GM19463 (cell line): ENCODE results near the gene CKM.

ENCODE experiments used
- ATAC-seq: cut with Tn5 transposase; IDR thresholded peaks from one replicate; pipeline ENCODE4 v1.9.1; 2021; ENCODE audit warnings: mild to moderate bottlenecking, moderate library complexity; ENCODE audit not compliant: unreplicated experiment

Gene CKM

DNA sequence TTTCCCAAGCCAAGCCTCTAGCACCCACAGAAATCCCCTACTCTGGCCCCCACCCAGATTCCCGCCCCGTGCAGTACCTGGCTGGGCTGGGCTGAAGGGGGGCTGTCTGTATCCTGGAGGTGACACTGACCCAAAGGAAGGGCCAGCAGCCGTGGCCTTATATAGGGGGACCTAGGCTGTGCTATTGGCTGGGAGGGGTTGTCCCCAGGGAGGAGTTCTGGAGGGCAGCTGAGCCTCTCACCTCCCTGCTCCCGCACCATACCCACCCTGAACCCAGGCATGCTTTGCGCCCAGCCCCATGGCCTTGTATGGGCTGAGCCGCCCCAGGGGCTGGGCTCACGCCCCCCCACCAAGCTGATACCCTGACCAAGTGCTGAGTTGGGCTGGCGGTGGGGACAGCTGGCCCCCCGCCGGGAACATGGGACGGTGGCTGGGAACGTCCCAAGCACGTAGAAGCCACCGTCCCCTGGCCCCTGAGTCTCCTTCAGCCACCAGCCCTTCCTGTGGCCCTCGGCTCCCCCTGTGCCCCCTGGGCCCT, at the start of gene CKM:
CKM (minus strand) TSS at position 132 of the 538 bp plus-strand sequence. CDS start 3,162 bp downstream, outside the sequence.
- no peak for ATAC-seq

DNA sequence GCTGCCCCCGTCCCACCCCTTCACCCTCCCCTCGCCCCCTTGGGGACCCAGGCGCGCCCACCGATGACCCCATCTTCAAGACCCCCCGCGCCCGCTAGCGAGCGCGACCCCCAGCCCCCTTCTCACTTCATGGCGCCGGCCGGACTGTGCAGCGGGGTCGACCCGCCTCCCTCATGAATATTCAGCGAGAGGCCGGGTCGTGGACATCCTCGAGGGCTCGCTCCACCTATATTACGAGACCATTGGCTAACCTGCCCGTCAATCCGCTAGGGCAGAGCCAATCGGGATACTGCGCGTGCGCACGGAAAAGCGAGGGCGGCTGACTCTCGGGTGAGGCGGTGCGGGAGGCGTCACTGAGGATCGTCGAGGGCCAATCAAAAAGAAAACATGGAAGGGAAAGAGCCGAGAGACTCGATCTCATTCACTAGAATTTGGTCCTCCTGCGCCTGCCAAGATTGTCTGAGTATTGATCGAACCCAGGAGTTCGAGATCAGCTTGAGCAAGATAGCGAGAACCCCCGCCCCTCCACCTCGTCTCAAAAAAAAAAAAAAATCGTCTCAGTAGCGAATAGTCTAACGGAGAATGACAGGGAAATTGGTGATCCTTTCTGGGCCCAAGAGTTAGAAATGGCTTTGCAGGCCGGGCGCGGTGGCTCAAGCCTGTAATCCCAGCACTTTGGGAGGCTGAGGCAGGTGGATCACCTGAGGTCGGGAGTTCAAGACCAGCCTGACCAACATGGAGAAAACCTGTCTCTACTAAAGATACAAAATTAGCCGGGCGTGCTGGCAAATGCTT, 47.9 kb upstream of the CKM start, which contains the start of gene ERCC2:
ERCC2 (minus strand) TSS at position 164 of the 795 bp plus-strand sequence; CDS start at position 131, 33 bp downstream.
- peak; percentile 98 for ATAC-seq

DNA sequence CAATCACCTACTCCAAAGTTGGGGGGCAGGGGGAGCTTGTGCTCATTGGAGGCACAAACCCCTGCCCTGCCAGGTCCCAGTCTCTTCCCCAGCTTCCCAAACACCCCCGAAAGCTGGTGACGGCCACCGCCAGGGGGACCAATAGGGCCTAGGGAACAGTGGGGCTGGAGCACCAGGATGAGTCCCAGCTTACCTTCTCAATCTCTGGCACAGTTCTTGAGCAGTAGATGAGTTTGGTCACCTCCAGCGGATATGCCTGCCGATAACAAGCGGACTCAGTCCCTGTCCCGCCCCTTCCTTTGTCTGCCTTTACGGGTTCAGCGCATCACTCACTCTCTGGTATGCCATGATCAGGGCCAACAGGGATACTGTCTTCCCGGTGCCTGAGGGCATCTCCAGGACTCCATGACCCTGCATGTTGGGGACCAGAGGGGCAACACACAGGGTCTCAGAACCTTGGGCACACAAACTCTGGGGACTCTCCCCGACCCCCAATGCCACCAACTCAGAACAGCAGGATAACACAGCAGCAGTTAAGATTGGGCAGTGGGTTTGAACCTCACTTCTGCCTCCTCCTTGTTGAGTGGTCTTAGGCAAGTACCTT, 46.2 kb upstream of the CKM start:
- no peak for ATAC-seq

DNA sequence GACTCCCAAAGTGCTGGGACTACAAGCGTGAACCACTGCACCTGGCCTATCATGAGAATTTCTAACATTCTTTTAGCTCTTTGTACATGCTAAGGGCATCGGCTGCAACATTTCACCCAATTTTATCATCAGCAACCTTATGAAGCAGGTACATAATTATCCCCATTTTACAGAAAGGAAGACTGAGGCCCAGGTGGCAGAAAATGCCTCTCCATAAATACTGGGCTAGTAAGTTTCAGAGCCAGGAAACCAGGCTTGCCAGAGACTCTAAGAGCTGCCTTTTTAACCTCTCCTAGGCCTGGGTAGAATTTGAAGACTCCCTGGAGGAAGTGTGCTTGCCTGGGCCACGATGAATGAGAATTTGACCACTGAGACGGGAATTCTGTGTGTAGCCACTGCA, 45.5 kb upstream of the CKM start:
- no peak for ATAC-seq

DNA sequence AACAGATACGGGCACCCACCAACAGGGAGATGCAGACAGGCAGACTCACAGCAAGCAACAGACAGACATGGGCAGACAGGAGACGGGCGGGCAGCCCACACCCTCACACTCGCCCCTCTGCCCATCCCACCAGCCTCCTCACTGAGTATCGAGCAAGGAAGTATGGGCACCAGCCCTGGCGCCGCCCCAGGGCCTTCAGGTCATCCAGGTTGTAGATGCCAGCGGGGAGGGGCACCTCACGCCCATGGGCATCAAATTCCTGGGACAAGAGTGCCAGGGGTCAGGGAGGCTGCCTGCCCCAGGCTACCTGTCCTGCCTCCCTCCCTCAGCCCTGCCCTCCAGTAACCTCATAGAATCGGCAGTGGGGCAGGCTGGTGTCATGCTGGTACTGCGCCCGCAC, 42.0 kb upstream of the CKM start:
- no peak for ATAC-seq

DNA sequence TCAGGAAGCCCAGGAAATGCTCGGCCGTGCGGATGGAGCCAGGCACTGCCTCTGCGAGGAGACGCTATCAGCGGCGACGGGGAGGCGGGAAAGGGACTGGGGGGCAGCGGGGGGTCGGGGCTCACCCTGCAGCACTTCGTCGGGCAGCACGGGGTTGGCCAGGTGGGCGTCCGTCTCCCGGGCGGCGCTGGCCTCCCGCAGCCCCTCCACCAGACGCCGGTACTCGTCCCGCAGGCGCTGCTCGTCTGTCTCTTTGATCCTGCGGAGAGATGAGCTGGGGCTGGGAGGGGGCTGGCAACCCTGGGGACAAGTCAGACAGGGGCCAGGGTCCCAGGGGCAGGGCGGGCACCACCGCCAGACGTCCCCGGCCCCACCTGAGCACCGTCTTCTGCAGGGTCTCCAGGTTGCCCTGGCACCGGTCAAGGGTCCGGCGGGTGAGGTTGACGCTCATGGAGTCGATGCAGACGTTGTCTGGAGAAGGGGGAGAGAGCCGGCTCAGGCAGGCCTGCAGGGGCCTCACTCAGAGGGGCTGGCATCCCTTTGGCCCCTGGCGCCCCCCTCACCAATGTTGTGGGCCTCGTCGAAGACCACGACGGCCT, 41.3 kb upstream of the CKM start:
- no peak for ATAC-seq

DNA sequence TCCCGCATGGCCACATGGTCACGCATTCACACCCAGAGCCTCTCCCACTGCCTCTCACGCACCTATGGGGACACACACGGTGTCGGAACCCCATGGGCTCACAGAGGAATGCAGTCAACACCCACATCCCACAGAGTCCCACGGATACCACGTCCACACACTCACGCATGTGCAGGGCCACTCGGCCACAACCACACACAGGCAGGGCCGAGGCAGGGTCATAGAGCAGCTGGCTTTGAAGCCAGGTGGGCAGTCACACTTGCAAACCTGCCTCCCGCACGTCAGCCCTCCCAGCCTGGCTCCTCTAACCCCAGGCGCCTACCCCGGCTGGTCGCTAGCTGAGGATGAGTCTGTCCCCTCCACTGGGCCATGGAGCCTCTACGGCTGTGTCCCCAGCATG, 39.6 kb upstream of the CKM start:
- ATAC-seq: no peak

DNA sequence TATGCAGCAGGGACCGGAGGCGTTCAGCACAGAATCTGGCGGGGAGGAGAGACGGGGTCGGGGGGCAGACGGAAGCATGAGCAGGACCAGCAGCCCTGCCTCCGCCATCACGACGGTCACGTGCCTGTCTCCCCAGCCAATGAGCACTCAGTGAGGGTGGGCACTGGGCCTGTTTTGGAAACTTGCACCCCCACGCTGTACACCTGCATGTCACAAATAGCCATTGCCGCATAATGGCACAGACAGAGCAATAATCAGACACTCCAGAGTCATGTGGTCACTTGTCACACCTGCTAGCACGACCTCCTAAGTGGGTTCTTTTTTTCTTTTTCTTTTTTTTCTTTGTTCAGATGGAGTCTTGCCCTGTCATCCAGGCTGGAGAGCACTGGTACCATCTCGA, 38.9 kb upstream of the CKM start:
- ATAC-seq: no peak

DNA sequence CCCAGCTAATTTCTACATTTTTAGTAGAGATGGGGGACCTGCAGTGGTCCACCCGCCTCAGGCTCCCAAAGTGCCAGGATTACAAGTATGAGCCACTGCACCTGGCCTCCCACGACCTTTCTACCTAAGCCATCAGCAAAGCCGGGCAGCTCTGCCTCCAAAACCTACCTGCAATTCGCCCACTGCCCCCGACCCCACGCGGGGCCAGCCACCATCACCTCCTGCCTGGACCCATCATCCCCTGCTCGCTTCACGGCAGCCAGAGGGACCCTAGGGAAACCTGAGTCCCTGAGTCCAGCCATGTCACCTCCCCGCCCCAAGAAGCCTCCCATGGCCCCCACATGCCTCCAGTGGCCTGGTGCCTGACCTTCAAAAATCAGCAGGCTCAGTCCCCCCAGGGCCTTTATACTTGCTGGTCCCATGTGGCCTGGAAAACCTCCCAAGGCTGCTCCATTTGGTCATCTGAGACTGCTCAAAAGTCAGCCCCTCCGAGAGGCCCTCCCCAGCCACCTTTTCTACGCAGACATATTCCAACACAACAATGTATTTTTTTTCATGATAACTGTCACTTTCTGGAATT, 35.6 kb upstream of the CKM start:
- ATAC-seq: no peak

DNA sequence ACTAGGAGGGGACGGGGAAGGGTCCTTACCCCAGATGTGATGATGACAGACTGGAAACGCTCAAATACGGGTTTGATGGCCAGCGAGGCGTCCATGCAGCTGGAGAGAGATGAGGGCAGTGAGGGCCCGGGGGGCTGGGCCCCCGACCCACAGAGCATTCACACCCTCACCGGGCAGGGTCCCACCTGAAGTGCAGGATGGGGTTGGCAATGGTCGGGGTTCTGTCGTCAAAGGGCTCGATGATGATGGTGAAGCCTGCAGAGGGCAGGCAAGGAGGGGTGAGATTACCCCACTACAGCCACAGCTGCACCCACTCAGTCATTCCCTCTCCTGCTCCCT, 34.7 kb upstream of the CKM start:
- no peak for ATAC-seq

DNA sequence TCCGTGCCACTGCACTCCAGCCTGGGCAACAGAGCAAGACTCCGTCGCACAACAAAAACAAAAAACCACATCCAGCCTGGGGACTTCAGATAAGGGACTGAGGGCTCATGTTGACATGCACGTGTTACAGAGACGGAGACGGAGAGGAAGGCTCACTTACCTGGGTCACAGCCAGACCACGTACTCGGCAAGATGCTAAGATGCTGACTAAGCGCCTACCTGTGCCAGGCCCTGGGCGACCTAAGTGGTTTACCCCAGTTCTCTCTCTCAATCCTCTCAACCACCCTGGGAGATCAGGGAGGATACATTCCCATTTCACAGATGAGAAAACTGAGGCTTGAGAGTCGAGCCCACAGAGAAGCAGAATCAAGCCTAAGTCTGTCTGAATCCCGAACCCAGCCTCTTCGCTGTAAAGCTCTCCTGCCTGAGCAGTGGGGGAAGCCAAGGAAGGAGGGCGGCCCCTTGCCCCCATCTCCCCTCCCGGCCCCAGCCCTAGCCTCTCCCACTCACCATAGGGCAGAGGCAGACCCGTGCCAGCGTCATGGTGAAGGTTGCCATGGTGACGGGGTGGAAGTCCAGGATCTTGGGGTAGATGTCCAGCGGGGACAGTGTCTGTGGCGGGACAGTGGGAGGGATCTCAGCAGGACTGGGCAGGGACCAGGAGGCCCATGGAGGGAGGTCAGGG, 34.2 kb upstream of the CKM start:
- no peak for ATAC-seq

DNA sequence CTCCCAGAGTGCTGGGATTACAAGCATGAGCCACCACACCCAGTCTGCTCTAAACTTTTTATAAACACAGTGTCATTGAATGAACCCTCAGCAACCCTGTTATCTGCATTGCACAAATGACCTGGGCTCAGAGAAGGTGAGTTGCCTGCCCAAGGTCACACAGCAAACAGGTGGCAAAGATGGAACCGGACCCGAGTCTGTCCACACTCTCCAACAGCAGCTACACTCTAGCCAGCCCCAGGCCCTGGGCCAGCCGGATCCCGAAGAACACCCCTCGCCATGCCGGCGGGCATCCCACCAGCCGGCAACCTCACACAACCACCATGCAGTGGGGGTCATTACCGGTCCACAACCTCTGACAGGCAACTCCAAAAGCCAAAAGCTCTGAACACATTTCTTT, 33.2 kb upstream of the CKM start:
- ATAC-seq: no peak

DNA sequence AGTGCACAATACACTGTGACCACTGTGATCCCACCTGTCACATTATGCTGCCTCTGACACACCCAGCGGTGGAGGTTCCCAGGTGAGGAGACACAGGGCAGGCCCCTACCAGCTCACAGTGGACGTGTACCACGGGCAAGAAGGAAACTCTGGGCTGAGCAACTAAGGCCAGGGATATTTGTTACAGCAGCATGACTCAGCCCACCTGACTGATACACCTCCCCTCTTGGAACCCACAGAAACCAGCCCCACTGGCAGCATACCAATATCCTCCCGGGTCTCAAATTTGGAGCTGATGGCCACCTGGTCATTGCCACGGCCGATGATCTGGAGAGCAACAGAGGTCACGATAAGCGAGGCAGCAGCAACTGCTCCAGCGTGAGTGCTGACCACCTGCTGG, 32.7 kb upstream of the CKM start:
- no peak for ATAC-seq

DNA sequence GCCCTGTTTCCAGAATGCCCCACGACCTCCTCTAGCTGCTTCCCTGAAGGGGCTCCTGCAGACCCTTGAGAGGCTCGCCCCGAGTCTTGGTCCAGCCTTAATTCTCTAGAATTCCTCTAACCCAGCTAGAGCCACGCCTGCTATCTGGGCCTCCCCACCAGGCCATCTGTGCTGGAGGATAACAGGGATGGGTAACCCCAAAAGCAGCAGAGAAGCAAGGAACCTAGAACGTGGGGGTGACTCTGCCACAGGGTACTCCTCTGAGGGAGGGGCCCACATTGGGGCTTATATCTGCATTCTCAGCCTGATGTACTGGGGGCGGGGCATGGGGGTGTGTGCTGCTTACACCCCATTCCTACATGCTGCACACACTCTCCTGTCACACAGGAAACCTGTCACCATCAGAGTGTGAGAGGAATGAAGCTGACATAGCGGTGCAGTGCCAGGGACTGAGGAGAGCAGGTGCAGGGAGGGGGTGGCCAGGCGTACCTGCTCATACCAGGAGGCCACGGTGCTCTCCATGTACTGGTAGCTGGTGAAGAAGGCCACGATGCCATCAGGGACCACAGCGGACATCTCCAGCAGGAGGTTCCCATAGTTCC, 31.7 kb upstream of the CKM start:
- ATAC-seq: no peak

DNA sequence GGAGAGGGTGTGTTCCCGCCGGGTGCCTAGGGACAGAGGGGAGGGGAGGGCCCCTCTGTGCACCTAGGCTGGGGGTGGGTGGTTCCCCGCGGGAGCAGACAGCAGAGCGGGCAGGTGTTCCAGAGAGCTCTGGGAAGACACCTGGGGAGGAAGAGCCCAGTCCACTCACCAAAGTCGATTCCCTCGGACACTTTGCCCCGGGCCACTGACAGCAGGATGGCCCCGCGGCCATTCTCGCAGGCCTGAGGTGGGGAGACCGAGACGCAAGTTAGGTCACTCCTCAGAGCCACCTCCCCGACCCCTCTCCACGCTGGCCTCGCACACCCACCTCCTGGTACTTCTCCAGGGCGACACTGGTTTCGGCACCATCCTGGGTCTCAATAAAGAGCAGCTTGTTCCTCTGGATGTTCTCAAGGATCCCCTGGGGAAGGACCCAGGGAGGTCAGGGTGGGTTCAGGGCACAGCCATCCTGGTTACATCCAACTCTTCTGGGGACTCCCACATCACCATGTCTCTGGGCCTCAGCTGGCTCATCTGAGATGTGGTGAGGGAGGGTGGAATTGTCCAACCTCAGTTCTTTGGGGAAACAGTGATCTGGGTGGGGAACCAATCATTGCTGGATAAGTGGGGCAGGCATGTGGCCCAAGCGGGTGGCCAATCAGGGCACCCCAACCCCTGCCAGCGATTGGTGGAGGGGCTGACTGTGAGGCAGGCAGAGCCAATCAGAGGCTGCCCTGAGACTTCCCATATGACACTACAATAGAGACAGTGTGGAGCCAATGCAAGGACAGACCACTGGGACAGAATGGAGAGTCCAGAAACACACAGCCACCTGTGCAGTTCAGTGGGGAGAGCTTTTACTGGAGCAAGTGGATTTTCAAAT, 30.5 kb upstream of the CKM start:
- ATAC-seq: no peak

DNA sequence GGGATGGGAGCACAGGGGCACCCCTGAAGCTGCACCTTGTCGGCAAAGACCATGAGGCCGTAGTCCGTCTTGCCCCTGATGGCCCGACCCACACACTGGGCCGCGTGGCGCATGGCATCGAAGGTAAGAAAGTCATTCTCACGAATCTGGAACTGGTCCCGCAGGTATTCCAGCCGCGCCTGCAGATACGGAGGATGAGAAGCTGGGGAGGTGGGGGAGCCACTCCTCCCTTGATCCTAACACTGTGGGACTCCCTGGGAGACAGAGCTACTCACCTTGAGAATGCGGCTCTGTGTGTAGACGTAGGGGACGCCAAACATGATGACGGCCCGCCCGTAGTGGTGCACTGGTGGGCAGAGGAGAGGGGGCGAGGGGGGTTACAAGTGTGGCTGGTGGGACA, 29.8 kb upstream of the CKM start:
- ATAC-seq: no peak

DNA sequence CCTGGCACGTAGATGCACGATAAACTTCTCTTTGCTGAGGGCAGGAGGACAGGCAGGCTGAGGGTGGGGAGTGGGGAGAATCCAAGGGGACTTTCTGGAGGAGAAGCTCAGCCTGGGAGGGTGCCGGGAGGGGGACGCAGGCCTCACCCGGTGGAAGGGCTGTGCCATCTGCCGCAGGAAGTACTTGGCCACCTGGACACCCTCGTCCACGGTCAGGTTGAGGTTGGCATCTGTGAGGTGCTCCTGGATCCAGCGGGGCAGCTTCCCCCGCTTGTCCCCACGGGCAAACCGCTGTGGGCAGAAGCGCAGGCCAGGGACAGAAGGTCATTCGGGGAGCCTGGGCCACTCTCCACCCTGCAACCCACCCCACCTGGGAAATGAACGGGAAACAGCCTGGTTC, 29.4 kb upstream of the CKM start:
- no peak for ATAC-seq

DNA sequence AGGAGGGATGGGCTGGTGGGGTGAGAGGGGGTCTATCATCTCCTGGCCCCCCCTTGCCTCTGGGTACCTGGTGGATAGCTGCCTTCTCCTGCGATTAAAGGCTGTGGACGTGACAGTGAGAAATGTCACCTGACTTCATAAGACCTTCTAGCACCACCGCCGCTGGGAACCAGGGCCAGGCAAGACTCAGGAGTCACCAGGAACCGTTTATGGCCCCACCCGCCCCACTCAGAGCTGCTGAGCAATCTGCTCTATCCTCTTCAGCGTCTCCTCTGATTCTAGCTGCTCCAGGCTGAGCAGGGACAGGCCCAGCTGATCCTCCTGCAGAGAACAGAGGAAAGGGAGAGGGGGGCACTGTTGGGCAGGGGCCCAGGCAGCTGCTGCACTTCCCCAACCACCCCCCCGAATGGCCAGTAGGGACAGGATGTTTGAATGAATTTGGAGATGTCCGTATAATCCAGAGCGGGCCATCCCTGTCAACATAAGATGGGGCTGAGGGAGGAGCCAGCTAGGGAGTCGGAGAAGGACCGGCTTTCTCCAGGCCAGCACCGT, 28.8 kb upstream of the CKM start:
- no peak for ATAC-seq

DNA sequence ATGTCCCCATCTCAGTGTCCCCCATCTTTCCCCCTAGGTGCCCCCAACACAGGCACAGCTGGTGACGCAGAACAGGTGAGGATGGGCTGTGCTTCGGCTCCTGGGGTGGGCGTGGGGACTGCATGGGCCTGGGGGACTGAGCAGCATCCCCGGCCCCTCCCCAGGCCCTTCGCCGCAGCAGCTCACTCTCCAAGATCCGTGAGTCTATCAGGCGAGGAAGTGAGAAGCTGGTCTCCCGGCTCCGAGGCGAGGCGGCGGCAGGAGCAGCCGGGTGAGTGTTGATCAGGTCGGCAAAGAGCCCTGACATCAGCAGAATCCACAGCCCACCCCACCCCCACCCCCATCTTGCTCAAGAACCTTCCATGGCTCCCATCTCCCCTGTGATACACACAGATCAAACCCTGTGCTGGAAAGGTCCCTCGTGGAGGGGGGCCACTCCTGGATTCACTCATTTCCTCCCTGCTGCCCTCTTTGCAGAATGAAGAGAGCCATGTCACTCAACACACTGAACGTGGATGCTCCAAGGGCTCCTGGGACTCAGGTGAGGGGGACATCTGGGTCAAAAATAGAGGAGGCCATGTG, 27.9 kb upstream of the CKM start:
- ATAC-seq: no peak
